Stimulated activated naive CD8-positive, alpha-beta T cell treated with anti-CD3 and anti-CD28 coated beads, Interleukin-15, Interleukin-2, amounts not matched to agents 100 ng/mL and 50 ng/mL, for 24 hours (primary cell): ENCODE data around the gene AGRP.

Experiments
- H3K27ac Mint-ChIP-seq: one replicate; pipeline ENCODE4 v1.8.0; 2021; ENCODE audit warnings: mild to moderate bottlenecking, mixed read lengths
- H3K27me3 Mint-ChIP-seq: one replicate; pipeline ENCODE4 v1.8.0; 2021; ENCODE audit warnings: mixed read lengths
- H3K36me3 Mint-ChIP-seq: one replicate; pipeline ENCODE4 v1.8.0; 2021; ENCODE audit warnings: low read depth, mixed read lengths
- H3K4me1 Mint-ChIP-seq: one replicate; pipeline ENCODE4 v1.8.0; 2021; ENCODE audit warnings: low read depth, mixed read lengths
- H3K4me3 Mint-ChIP-seq: one replicate; pipeline ENCODE4 v1.8.0; 2021; ENCODE audit warnings: mild to moderate bottlenecking, mixed read lengths
- H3K9me3 Mint-ChIP-seq: one replicate; pipeline ENCODE4 v1.8.0; 2021; ENCODE audit warnings: mixed read lengths

The AGRP gene

DNA sequence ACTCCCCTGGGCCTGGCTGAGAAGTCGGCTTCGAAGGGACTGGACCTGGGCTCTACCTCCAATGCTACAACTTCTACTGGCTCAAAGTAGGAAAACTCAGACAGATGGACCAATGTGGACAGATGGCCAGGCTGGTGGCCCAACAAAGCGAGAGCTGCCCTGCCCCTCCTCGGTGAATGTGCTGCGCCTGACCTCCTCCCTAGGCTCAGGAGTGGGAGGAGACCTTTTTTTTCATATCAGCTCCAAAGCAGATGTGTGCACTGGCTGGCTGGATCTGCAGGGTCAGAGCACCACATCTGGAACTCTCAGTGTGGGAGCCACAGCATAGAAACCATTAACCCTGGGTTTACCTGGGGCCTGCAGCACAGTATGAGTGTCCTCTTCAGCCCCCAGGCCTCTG lies 23.2 kb downstream of the AGRP start:
- no peaks in the 10 kb centered on the region for H3K36me3 Mint-ChIP-seq
- no peaks in the 10 kb centered on the region for H3K27me3 Mint-ChIP-seq
- no peak overlapping the region for H3K27ac Mint-ChIP-seq
- H3K4me3 Mint-ChIP-seq: no peak overlapping the region
- peaks cover 11% of the 10 kb centered on the region for H3K4me1 Mint-ChIP-seq
- no peaks in the 10 kb centered on the region for H3K9me3 Mint-ChIP-seq

DNA sequence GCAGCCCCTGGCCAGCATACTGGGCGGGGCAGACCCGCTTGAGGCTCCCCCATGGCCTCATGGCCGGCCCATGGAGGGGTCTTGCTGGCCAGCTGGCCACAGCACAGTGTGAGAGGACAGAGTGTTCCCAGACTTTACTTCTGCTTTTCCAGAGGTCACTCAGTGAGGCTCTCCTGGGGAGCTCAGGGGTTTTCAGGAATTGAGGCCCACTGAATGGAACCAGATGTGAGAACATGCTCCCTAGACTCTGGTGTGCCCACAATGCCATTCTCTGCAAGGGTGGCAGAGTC lies 23.5 kb downstream of the AGRP start:
- H3K27ac Mint-ChIP-seq: no peak overlapping the region
- H3K4me1 Mint-ChIP-seq: peaks cover 11% of the 10 kb centered on the region
- H3K4me3 Mint-ChIP-seq: no peak overlapping the region
- H3K36me3 Mint-ChIP-seq: no peaks in the 10 kb centered on the region
- no peaks in the 10 kb centered on the region for H3K27me3 Mint-ChIP-seq
- no peaks in the 10 kb centered on the region for H3K9me3 Mint-ChIP-seq

DNA sequence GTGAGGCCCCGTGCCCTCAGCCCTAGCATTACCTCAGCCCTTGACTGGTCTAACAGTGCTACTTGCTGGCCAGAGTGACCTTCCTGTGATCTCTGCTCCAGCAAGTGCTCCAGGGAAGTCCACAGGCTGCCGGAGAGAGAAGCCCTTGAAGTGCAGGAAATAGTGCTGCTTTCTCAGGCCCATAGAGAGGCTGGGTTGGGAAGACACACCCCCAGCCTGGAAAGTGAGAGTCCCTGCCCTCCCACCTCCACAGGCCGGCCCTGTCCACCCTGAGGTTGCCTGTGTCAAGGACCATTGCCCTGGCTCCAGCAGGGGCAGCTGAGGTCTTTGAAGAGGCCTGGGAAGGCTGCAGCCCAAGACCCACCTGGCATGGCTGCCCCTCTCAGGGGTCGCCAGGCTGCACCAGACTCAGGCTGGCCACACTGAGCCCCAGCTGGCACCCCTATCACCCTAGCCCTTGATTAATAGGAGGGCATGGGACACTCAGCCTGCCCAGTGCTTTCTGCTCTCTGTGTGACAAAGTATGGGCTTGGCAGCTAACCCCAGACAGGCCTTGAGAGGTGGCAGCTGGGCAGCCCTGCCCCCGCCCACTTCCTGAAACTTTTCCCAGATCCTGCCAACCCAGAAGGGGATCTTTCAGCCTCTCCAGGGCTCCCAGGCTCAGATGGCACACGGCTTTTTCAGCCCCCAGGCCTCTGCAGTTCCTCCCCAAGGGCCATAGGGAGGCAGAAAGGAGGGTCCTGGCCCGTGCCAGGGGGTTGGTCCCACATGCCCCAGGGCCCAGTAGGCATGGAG lies 24.1 kb downstream of the AGRP start:
- Mint-ChIP-seq H3K4me3 (no peak overlapping the region), H3K4me1 (peaks cover 11% of the 10 kb centered on the region), H3K9me3 (no peaks in the 10 kb centered on the region), H3K27ac (no peak overlapping the region), H3K27me3 (no peaks in the 10 kb centered on the region), H3K36me3 (no peaks in the 10 kb centered on the region)

DNA sequence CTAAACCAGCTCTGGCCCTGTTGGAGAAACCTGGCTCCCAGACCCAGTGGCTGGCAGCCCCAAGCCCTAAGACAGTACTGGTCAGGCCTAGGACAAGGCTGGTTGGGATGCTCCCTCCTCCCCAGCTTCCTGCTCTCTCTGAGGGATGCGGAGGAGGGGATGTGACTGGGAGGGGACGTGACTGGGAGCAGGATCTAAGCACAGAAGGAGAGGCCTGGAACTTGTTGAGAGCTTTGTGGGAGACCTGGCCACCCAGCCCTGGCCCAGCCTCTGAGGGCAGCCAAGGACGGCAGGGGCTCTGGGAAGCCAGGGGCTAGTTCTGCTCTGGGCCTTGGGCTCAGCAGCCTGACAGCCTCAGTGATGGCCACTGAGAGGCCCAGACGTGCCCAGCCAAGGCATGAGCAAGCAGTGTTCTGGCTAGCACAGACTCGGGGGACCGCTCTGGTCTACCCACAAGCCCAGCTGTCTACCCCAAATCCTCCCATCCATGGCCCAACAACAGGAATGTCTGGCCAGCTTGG lies 25.2 kb downstream of the AGRP start:
- H3K27me3 Mint-ChIP-seq: no peaks in the 10 kb centered on the region
- peaks cover 1% of the 10 kb centered on the region for H3K36me3 Mint-ChIP-seq
- no peak overlapping the region for H3K27ac Mint-ChIP-seq
- no peak overlapping the region for H3K4me3 Mint-ChIP-seq
- H3K9me3 Mint-ChIP-seq: no peaks in the 10 kb centered on the region
- H3K4me1 Mint-ChIP-seq: peaks cover 11% of the 10 kb centered on the region

DNA sequence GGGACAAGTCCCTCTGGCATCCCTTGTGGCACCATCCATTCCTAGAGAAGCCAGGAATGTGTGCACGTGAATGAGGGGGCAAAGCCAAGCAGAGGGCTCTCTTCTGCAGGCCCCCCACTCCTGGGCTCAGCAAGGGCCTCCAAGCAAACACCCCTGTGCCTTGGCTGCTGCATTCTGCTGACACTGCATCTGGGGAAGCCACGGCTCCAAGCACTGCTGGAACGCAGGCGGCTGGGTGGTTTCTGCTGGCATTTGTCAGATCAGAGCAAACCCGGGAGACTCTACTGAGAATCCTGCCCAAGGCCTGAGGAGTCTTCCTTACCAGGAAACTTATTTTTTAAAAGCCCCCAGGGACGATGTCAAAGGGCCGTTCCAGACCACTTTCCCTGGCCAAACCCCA lies 25.7 kb downstream of the AGRP start:
- Mint-ChIP-seq H3K4me3 (no peak overlapping the region), H3K4me1 (peaks cover 11% of the 10 kb centered on the region), H3K9me3 (no peaks in the 10 kb centered on the region), H3K36me3 (peaks cover 3% of the 10 kb centered on the region), H3K27me3 (no peaks in the 10 kb centered on the region), H3K27ac (no peak overlapping the region)

DNA sequence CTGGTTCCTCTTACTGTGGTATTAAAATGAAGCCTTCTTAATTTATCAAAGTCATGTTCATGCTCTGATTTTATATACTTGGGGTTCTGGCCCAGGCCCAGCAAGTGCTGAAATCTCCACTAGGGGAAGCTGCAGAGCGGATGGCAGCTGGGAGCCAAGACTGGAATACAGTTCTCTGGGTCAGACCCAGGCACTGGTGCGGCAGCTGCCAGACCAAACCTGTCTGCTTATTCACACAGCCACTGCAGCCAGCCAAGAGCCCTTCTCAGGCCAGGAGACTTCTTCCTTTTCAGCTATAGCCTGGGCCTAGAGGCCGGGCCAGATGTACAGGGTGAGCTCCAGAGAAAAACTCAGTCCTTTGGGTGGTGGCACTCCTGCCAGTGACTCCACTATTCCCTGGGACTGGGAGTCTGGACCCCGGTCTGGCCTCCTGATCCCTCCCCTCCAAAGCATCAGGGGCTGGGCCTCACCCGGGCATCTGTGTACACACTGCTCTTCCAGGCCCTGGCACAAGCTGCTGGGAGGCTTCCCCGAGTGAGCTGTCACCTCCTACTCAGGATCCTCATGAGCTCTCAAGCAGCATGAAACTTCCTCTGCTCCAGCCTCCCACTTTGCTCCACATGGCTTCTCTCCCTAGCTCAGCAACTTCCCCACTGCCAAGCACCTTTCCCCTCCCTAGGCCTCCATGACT lies 26.8 kb downstream of the AGRP start:
- Mint-ChIP-seq H3K27ac (no peak overlapping the region), H3K9me3 (no peaks in the 10 kb centered on the region), H3K27me3 (no peaks in the 10 kb centered on the region), H3K36me3 (peaks cover 3% of the 10 kb centered on the region), H3K4me3 (no peak overlapping the region), H3K4me1 (peaks cover 11% of the 10 kb centered on the region)

DNA sequence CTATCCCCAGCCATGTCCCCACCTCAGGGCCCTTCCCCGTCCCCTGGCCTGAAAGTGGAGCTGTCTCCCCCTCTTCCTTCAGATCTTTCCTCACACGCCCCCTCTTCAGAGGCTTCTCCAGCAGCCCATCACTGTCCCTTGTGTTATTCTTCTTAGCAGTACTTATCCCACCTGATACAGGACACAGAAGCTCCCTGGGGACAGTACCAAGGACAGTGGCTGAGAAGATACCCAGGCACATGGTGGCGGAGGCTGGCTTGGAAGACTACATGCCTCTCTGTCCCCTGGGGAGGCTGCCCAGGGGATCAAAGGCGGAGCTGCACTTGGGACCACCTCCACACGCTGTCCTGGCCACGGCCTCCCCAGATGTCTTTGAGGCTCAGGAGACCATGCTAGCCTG lies 28.5 kb downstream of the AGRP start:
- Mint-ChIP-seq H3K27me3 (no peaks in the 10 kb centered on the region), H3K4me1 (peaks cover 11% of the 10 kb centered on the region), H3K4me3 (no peak overlapping the region), H3K36me3 (peaks cover 8% of the 10 kb centered on the region), H3K27ac (no peak overlapping the region), H3K9me3 (no peaks in the 10 kb centered on the region)

DNA sequence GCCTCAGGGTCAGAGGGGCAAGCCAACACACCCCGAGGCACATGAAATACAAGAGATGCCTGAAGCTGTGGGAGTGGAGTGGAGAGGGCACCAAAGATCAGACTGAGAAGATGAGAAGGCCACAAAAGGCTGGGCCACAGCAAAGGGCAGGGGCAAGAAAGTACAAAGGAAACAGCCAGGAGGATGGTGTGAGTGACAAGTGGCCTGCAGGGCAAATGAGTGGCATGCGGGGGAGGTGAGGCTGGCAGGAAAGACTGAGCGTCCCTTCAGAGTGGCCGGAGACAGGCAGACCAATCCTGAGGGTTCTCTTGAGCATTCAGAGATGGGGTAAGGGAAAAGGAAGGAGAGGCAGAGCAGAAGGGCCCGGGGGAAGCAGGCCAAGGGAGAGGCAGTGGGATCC lies 29.2 kb downstream of the AGRP start:
- Mint-ChIP-seq H3K36me3 (peaks cover 8% of the 10 kb centered on the region), H3K4me1 (peaks cover 11% of the 10 kb centered on the region), H3K4me3 (no peak overlapping the region), H3K27ac (no peak overlapping the region), H3K9me3 (no peaks in the 10 kb centered on the region), H3K27me3 (no peaks in the 10 kb centered on the region)

DNA sequence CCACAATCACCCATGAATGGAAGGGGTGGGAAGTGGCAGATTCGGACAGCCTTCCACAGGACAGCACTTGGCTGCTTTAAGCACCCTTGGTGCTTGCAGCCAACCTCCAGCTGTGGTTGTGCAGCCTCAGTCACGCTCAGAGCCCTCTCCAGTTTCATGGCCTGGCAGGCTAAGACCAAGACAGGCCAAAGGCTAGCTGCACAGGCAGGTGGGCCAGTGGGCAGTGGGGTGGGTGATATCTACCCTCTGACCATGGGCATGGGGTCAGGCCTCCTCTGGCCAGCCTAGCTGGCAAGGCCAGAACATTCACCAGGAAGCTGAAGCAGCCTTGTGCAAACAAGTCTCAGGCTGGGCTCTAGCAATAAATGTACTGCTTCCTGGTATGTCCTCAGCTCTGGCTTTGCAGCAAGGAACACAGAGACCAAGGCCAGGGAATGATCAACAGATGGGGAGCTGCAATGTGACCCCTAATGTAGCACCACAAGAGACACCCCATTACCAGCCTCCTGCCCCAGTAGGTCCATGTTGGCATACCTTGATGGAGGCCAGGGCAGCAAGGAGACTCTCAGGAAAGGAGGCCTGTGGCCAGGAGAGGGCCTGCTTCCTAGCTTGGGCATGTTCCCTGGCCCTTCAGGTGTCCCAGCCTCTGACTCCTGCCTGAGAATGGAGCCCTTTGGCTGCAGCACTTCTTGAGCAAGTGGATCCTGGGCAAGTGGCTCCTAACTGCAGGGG lies 31.5 kb downstream of the AGRP start:
- H3K27me3 Mint-ChIP-seq: no peaks in the 10 kb centered on the region
- no peaks in the 10 kb centered on the region for H3K9me3 Mint-ChIP-seq
- peaks cover 9% of the 10 kb centered on the region for H3K4me1 Mint-ChIP-seq
- H3K36me3 Mint-ChIP-seq: peaks cover 8% of the 10 kb centered on the region
- no peak overlapping the region for H3K27ac Mint-ChIP-seq
- H3K4me3 Mint-ChIP-seq: no peak overlapping the region

DNA sequence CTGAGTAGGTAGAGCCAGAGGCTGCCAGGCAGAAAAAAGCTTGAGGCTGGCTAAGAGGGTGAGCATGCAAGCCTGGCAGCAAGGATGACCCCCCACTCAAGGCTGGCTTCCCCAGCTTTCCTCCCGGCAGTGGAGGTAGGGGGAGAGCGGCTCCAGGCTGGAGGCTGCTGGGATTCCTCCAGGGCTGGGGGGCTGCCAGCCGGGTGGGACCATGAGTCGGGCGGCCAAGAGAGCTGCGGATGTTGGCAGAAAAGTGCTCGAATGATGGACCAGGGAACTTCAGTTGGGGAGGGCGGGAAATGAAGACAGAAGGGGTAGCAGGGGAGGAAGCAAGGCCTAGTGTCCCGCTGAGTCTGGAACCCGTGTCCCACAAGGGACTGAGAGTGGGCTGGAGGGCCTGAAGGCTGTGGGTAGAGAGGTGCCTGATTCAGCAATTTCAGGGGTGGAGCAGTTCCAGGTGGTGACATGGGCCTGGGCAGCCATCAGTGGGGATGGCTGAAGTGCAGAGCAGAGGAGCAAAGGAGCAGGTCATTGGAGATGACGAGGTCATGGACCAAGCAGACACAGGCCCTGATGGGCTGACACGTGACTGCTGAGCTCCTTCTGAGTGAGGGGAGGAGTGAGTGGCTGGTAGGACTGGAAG lies 32.2 kb downstream of the AGRP start:
- no peaks in the 10 kb centered on the region for H3K27me3 Mint-ChIP-seq
- peaks cover 2% of the 10 kb centered on the region for H3K4me1 Mint-ChIP-seq
- H3K4me3 Mint-ChIP-seq: no peak overlapping the region
- peaks cover 8% of the 10 kb centered on the region for H3K36me3 Mint-ChIP-seq
- H3K27ac Mint-ChIP-seq: no peak overlapping the region
- no peaks in the 10 kb centered on the region for H3K9me3 Mint-ChIP-seq

DNA sequence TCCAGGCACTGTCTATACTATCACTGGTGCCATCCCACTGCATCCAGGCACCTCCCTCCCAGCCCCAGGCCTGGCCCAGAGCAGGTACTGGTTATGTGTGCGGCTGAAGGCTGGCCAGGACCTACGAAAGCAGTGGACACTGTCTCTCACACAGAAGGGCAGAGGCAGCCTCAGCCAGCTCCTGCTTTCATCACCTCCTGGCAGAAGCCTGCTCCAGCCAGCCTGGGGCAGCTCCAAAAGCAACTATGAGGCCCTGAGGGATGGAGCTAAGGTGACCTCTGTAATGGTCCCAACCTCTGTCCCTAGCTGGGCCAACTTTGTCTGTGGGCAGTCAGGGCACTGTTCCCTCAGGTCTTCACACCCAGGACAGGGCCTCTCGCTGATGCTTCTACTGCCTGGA lies 33.6 kb downstream of the AGRP start:
- H3K27me3 Mint-ChIP-seq: no peaks in the 10 kb centered on the region
- no peaks in the 10 kb centered on the region for H3K4me1 Mint-ChIP-seq
- peaks cover 8% of the 10 kb centered on the region for H3K36me3 Mint-ChIP-seq
- no peak overlapping the region for H3K27ac Mint-ChIP-seq
- no peak overlapping the region for H3K4me3 Mint-ChIP-seq
- no peaks in the 10 kb centered on the region for H3K9me3 Mint-ChIP-seq

DNA sequence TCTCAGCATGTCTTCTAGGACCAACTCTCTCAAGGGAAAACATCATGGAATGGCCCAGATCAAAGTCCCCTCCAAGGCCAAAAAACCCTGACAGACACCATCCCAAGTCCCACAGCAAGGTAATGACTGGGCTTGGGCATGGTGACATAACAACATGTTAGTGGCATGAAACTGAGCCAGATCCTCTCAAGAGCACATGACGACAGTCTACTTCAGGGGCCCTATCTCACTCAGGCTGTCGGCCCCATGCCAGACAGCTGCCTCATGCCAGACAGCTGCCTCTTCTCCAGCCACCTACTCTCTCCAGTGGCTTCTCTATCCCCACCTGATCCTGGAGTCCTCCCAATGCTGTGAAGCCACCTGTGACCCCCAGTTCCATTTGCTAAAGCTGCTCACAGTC lies 34.0 kb downstream of the AGRP start:
- H3K4me1 Mint-ChIP-seq: no peaks in the 10 kb centered on the region
- H3K27me3 Mint-ChIP-seq: no peaks in the 10 kb centered on the region
- H3K9me3 Mint-ChIP-seq: no peaks in the 10 kb centered on the region
- no peak overlapping the region for H3K4me3 Mint-ChIP-seq
- H3K27ac Mint-ChIP-seq: no peak overlapping the region
- H3K36me3 Mint-ChIP-seq: peaks cover 8% of the 10 kb centered on the region

DNA sequence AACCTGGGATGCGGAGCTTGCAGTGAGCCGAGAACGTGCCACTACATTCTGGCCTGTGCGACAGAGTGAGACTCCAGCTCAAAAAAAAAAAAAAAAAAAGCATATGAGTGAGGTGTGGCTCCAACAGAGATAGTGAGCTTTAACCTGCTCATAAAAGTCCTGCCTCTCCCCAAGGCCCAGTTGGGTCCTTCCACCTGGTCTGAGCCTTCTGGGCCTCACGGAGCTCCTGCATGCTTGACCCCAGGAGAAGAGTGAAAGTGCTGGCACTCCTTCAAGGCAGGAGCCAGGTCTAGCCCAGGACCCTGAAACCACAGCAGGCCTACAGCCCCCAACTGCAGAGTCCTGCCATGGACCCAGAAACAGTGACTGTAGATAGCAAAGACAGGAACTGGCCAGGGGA lies 34.8 kb downstream of the AGRP start:
- Mint-ChIP-seq H3K9me3 (no peaks in the 10 kb centered on the region), H3K4me3 (no peak overlapping the region), H3K36me3 (peaks cover 8% of the 10 kb centered on the region)

DNA sequence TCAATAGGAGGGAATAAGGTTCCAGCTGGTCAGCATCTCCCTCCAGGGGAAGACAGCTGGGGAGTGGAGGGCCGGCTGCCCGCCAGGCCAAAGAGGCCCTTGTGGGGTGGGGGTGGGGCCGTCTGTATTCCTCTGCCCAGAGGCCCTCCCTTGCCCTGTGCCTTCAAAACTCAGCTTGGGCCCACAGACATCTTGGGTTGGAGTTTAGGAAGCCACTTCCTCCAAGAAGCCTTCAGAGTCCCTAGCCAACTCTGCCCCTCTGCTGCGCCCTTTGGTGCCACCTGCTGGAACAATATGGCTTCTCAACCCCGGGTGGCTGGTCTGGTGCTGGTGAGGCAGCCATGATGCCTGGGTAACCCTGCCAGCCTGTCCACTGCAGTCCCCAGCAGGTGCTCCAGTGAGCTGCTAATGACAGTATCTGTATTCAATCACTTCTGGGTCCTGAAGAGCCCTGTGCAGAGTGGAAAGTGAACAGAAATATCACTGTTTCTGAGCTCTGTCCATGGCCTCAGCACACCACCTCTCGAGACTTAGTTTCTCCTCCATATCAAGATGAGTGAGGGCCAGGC lies 35.8 kb downstream of the AGRP start:
- peaks cover 6% of the 10 kb centered on the region for H3K36me3 Mint-ChIP-seq
- H3K4me3 Mint-ChIP-seq: no peak overlapping the region
- H3K27me3 Mint-ChIP-seq: no peaks in the 10 kb centered on the region
- H3K9me3 Mint-ChIP-seq: no peaks in the 10 kb centered on the region
- no peak overlapping the region for H3K27ac Mint-ChIP-seq
- H3K4me1 Mint-ChIP-seq: no peaks in the 10 kb centered on the region

More for the DNA sequence above, 34.8 kb downstream of the AGRP start:
- Mint-ChIP-seq H3K27ac (no peak overlapping the region), H3K27me3 (no peaks in the 10 kb centered on the region), H3K4me1 (no peaks in the 10 kb centered on the region)
